Measurements from ENCODE around the gene SYNDIG1L.

SYNDIG1L gene

DNA sequence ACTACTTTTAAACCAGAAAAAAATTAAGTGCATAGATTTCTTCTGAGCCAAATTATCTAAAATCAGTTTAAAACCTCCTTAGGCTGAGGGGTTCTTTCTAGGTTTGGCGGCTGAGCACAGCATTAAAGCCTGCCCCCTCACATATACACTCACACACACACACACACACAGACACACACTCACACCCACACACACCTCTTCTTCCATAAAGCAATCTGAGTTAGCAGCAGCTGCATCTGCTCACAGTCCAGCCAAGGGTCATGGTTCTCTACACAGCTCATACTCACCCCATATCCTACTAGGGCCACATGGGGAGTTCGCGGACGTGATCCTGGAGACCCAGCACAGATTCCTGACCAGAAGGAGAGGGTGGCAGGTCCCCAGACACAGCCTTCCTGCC, 12.4 kb downstream of the SYNDIG1L start:
- H3K27me3 ChIP-seq (replicated peaks; ENCODE audit: insufficient read depth, low read length), result no peaks in the 10 kb centered on the region
- no peak for DNase-seq
- TF ChIP-seq EZH2phosphoT487 (IDR thresholded peaks at IDR 0.05; ENCODE audit: low read length), result no peak
- TF ChIP-seq, protein P1, sequence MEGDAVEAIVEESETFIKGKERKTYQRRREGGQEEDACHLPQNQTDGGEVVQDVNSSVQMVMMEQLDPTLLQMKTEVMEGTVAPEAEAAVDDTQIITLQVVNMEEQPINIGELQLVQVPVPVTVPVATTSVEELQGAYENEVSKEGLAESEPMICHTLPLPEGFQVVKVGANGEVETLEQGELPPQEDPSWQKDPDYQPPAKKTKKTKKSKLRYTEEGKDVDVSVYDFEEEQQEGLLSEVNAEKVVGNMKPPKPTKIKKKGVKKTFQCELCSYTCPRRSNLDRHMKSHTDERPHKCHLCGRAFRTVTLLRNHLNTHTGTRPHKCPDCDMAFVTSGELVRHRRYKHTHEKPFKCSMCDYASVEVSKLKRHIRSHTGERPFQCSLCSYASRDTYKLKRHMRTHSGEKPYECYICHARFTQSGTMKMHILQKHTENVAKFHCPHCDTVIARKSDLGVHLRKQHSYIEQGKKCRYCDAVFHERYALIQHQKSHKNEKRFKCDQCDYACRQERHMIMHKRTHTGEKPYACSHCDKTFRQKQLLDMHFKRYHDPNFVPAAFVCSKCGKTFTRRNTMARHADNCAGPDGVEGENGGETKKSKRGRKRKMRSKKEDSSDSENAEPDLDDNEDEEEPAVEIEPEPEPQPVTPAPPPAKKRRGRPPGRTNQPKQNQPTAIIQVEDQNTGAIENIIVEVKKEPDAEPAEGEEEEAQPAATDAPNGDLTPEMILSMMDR (IDR thresholded peaks at IDR 0.05; ENCODE audit: low read length), result no peak
- no peak for TF ChIP-seq EZH2 (optimal IDR thresholded peaks at IDR 0.05; ENCODE audit: low read depth, low read length)
- no peaks in the 10 kb centered on the region for H4K20me1 ChIP-seq (ENCODE audit: insufficient read depth, low read length)
- H3K4me2 ChIP-seq (ENCODE audit: low read depth, low read length), result no peak overlapping the region
- H3K4me1 ChIP-seq (ENCODE audit: low read length), result no peaks in the 10 kb centered on the region
- no peak overlapping the region for H3K9ac ChIP-seq (ENCODE audit: low read length)
- H3K36me3 ChIP-seq (replicated peaks; ENCODE audit: insufficient read depth, low read length), result no peaks in the 10 kb centered on the region
- H3K4me3 ChIP-seq (ENCODE audit: low read length), result no peak overlapping the region
- no peak overlapping the region for H3K27ac ChIP-seq (ENCODE audit: low read length)
- no peaks in the 10 kb centered on the region for H3F3A ChIP-seq (ENCODE audit: insufficient read depth, low read length)
- H2AFZ ChIP-seq (ENCODE audit: low read length), result no peak overlapping the region
- no peaks in the 10 kb centered on the region for H3K9me3 ChIP-seq (replicated peaks; ENCODE audit: insufficient read depth, low read length)
- no peaks in the 10 kb centered on the region for H3K9me2 ChIP-seq (replicated peaks; ENCODE audit: insufficient read depth, low read length)
- H3K79me2 ChIP-seq (ENCODE audit: low read length), result no peaks in the 10 kb centered on the region

DNA sequence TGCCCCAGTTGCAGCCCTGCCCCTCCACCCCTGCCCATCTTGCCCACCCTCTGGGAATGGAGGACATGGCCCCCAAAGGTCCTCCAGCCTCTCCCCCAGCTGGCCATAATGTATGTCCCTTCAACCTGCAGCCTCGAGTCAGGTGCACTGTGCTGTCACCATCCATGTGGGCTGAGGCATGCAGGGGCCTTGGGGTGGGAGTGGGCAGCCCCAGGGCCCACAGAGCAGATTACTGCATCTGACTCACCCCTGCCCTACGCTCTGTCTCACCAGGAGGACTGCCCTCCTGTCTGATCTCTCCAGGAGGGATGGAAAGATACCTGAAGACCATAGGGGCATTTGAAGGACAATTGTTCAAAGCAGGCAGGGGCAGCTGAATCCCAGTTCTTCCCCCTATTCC, 13.3 kb downstream of the SYNDIG1L start:
- no peak overlapping the region for H2AFZ ChIP-seq (ENCODE audit: low read length)
- H3K27me3 ChIP-seq (replicated peaks; ENCODE audit: insufficient read depth, low read length), result no peaks in the 10 kb centered on the region
- no peaks in the 10 kb centered on the region for H3K79me2 ChIP-seq (ENCODE audit: low read length)
- no peaks in the 10 kb centered on the region for H4K20me1 ChIP-seq (ENCODE audit: insufficient read depth, low read length)
- H3K4me1 ChIP-seq (ENCODE audit: low read length), result no peaks in the 10 kb centered on the region
- no peak overlapping the region for H3K4me3 ChIP-seq (ENCODE audit: low read length)
- H3K9ac ChIP-seq (ENCODE audit: low read length), result no peak overlapping the region
- no peak overlapping the region for H3K4me2 ChIP-seq (ENCODE audit: low read depth, low read length)
- no peak overlapping the region for H3K27ac ChIP-seq (ENCODE audit: low read length)
- no peaks in the 10 kb centered on the region for H3K9me2 ChIP-seq (replicated peaks; ENCODE audit: insufficient read depth, low read length)
- H3K36me3 ChIP-seq (replicated peaks; ENCODE audit: insufficient read depth, low read length), result no peaks in the 10 kb centered on the region
- H3K9me3 ChIP-seq (replicated peaks; ENCODE audit: insufficient read depth, low read length), result no peaks in the 10 kb centered on the region
- no peaks in the 10 kb centered on the region for H3F3A ChIP-seq (ENCODE audit: insufficient read depth, low read length)
- TF ChIP-seq, protein P1 (IDR thresholded peaks at IDR 0.05; ENCODE audit: low read length), result no peak
- TF ChIP-seq EZH2phosphoT487 (IDR thresholded peaks at IDR 0.05; ENCODE audit: low read length) (no peak), EZH2 (optimal IDR thresholded peaks at IDR 0.05; ENCODE audit: low read depth, low read length) (no peak)
- no peak for DNase-seq

DNA sequence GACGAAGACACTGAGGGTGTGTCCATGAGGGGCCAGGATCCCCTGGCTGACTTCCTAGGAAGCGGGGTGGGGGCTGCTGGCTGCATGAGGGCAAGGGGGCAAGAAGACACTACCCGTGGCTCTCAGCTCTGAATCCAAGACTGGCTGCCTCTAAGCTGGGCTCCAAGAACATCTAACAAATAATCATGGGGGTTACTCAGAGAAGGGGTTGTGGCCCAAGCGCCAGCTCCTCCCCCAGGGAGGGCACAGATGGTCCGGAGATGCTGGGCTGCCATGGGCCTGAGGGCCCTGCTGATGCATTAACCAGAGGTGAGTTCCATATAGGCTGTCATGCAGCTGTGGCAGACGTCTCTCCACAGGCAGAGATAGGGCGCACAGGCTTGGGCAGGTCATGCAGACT, 14.3 kb downstream of the SYNDIG1L start:
- no peak for DNase-seq
- TF ChIP-seq, protein P1 (IDR thresholded peaks at IDR 0.05; ENCODE audit: low read length), result no peak
- TF ChIP-seq EZH2phosphoT487 (IDR thresholded peaks at IDR 0.05; ENCODE audit: low read length), result no peak
- TF ChIP-seq EZH2 (optimal IDR thresholded peaks at IDR 0.05; ENCODE audit: low read depth, low read length), result no peak
- H3K4me1 ChIP-seq (ENCODE audit: low read length), result no peaks in the 10 kb centered on the region

More for the DNA sequence above, 14.3 kb downstream of the SYNDIG1L start:
- Histone ChIP-seq H3K9me3 (replicated peaks; ENCODE audit: insufficient read depth, low read length) (no peaks in the 10 kb centered on the region), H3K9me2 (replicated peaks; ENCODE audit: insufficient read depth, low read length) (no peaks in the 10 kb centered on the region), H3K4me3 (ENCODE audit: low read length) (no peak overlapping the region), H3K9ac (ENCODE audit: low read length) (no peak overlapping the region), H3K79me2 (ENCODE audit: low read length) (no peaks in the 10 kb centered on the region), H3K36me3 (replicated peaks; ENCODE audit: insufficient read depth, low read length) (no peaks in the 10 kb centered on the region), H3K27me3 (replicated peaks; ENCODE audit: insufficient read depth, low read length) (no peaks in the 10 kb centered on the region), H2AFZ (ENCODE audit: low read length) (no peak overlapping the region), H3K27ac (ENCODE audit: low read length) (no peak overlapping the region), H3K4me2 (ENCODE audit: low read depth, low read length) (no peak overlapping the region), H4K20me1 (ENCODE audit: insufficient read depth, low read length) (no peaks in the 10 kb centered on the region), H3F3A (ENCODE audit: insufficient read depth, low read length) (no peaks in the 10 kb centered on the region)
